Superior temporal gyrus (tissue), 1 donor: ENCODE data around the gene ANP32A.
"Not testable (repeated sequence)": the region's sequence is repeated elsewhere in the genome, so short reads cannot be mapped to it uniquely, and the experiment has no call there.

Experiments
- DNase-seq: peaks from one replicate; pipeline ENCODE4 v3.0.0-alpha.2; 2016; ENCODE audit errors: extremely low spot score

Gene ANP32A

GRCh38 chr15:68782589-68783161 lies 38.0 kb downstream of the ANP32A start:
- DNase-seq: no peak

- DNase-seq: peak; percentile 64
These were observed 38.7 kb downstream of the ANP32A start for GRCh38 chr15:68781766-68782588.

- DNase-seq: no peak
These were observed 39.5 kb downstream of the ANP32A start for GRCh38 chr15:68781217-68781616.

GRCh38 chr15:68778876-68779275 lies 41.8 kb downstream of the ANP32A start:
- no peak for DNase-seq

GRCh38 chr15:68776477-68777270 lies 44.0 kb downstream of the ANP32A start:
- no peak for DNase-seq

GRCh38 chr15:68775671-68776476 lies 44.8 kb downstream of the ANP32A start:
- DNase-seq: peak; percentile 86

- DNase-seq: no peak
These were observed 45.5 kb downstream of the ANP32A start for GRCh38 chr15:68775236-68775577.

GRCh38 chr15:68774521-68775235 lies 46.0 kb downstream of the ANP32A start:
- DNase-seq: no peak

GRCh38 chr15:68774120-68774519 lies 46.6 kb downstream of the ANP32A start:
- no peak for DNase-seq

GRCh38 chr15:68773036-68773435 lies 47.7 kb downstream of the ANP32A start:
- no peak for DNase-seq

GRCh38 chr15:68770216-68770615 lies 50.5 kb downstream of the ANP32A start:
- DNase-seq: no peak

GRCh38 chr15:68769702-68770101 lies 51.0 kb downstream of the ANP32A start:
- no peak for DNase-seq

- no peak for DNase-seq
These were observed 52.4 kb downstream of the ANP32A start for GRCh38 chr15:68768321-68768720.

GRCh38 chr15:68767833-68768232 lies 52.9 kb downstream of the ANP32A start:
- DNase-seq: no peak

GRCh38 chr15:68765602-68766368 lies 54.9 kb downstream of the ANP32A start:
- DNase-seq: no peak

- DNase-seq: no peak
These were observed 56.6 kb downstream of the ANP32A start for GRCh38 chr15:68764090-68764489.

- no peak for DNase-seq
These were observed 57.6 kb downstream of the ANP32A start for GRCh38 chr15:68763063-68763462.

- DNase-seq: not testable (repeated sequence)
These were observed 60.6 kb downstream of the ANP32A start for GRCh38 chr15:68759982-68760579.

- DNase-seq: no peak
These were observed 65.0 kb downstream of the ANP32A start for GRCh38 chr15:68755731-68756130.

- DNase-seq: no peak
These were observed 69.1 kb downstream of the ANP32A start for GRCh38 chr15:68751622-68752021.
